ENCODE results near the gene ARHGAP25.

- no peak for TF ChIP-seq POLR2A (IDR thresholded peaks at IDR 0.05; ENCODE audit: low read length)
- TF ChIP-seq GATA1 (IDR thresholded peaks at IDR 0.05; ENCODE audit: low read depth, low read length): no peak
Observed at GRCh38 chr2:68698567-68699377, 35.8 kb upstream of the ARHGAP25 start.

All from erythroblast (primary cell).